WTC11 (cell line): Measurements from ENCODE around the gene CENATAC. TPM values are rescaled to one million over a fixed set of nuclear protein-coding genes. Genes with fewer than 3 reads are reported as not detected.
A peak's percentile ranks its signal among the peaks of the same experiment; 100 is the strongest.

Experiments
- ATAC-seq: fragments of 200-7000 bp; cut with Tn5 transposase; 2 replicates; pipeline ENCODE4 v1.10.0; 2021; ENCODE audit warnings: mild to moderate bottlenecking, moderate library complexity
- CTCF ChIA-PET: fragments of 300-600 bp; sonication (Branson Sonifier 250); formaldehyde crosslinking; loops from one replicate; lab custom pipeline; 2021; ENCODE audit warnings: antibody characterized with exemption; lab: Charles Lee
- POLR2A ChIA-PET: fragments of 350-600 bp; sonication (Branson Sonifier 250); formaldehyde crosslinking; loops from one replicate; lab custom pipeline; 2021; ENCODE audit warnings: antibody characterized with exemption; lab: Charles Lee
- DNase-seq: peaks from one replicate; pipeline ENCODE4 v3.0.0; 2021; ENCODE audit warnings: low spot score
- H3K27ac Mint-ChIP-seq: 2 replicates; pipeline ENCODE4 v1.8.0; 2021; ENCODE audit warnings: mixed read lengths
- H3K27me3 Mint-ChIP-seq: 2 replicates; pipeline ENCODE4 v1.8.0; 2021; ENCODE audit warnings: low read depth, mild to moderate bottlenecking, moderate library complexity, mixed read lengths
- H3K36me3 Mint-ChIP-seq: 2 replicates; pipeline ENCODE4 v1.8.0; 2021; ENCODE audit warnings: mixed read lengths
- H3K4me1 Mint-ChIP-seq: 2 replicates; pipeline ENCODE4 v1.8.0; 2022; ENCODE audit warnings: mixed read lengths
- H3K4me3 Mint-ChIP-seq: 2 replicates; pipeline ENCODE4 v1.8.0; 2021; ENCODE audit warnings: mild to moderate bottlenecking, moderate library complexity, mixed read lengths
- H3K9me3 Mint-ChIP-seq: 2 replicates; pipeline ENCODE4 v1.8.0; 2021; ENCODE audit warnings: mixed read lengths
- AR ChIP-seq: fragments of 250-450 bp; sonication (Bioruptor Pico); IDR thresholded peaks from 2 replicates; pipeline ENCODE4 v1.9.0; 2021; ENCODE audit warnings: mild to moderate bottlenecking
- CBFB ChIP-seq: sonication (generic); formaldehyde crosslinking; IDR thresholded peaks from 2 replicates; pipeline ENCODE4 v1.8.1; 2022; ENCODE audit warnings: mild to moderate bottlenecking, low read depth, missing genetic modification reagents
- ERG ChIP-seq: fragments of 250-450 bp; sonication (Bioruptor Pico); IDR thresholded peaks from 2 replicates; pipeline ENCODE4 v1.8.0; 2021; ENCODE audit warnings: mild to moderate bottlenecking
- FOXJ3 ChIP-seq: sonication (generic); formaldehyde crosslinking; IDR thresholded peaks from 2 replicates; pipeline ENCODE4 v1.9.0; 2021; ENCODE audit warnings: missing genetic modification reagents, mild to moderate bottlenecking, borderline replicate concordance
- FOXP4 ChIP-seq: sonication (generic); formaldehyde crosslinking; IDR thresholded peaks from 2 replicates; pipeline ENCODE4 v1.8.0; 2022; ENCODE audit warnings: mild to moderate bottlenecking, missing genetic modification reagents
- GABPB1 ChIP-seq: sonication (generic); formaldehyde crosslinking; IDR thresholded peaks from 2 replicates; pipeline ENCODE4 v1.8.1; 2023; ENCODE audit warnings: mild to moderate bottlenecking, missing genetic modification reagents
- HMGA2 ChIP-seq: fragments of 250-450 bp; sonication (Bioruptor Pico); IDR thresholded peaks from 2 replicates; pipeline ENCODE4 v1.4.0; 2021; ENCODE audit warnings: mild to moderate bottlenecking, moderate library complexity
- IRF2 ChIP-seq: sonication (generic); formaldehyde crosslinking; IDR thresholded peaks from 2 replicates; pipeline ENCODE4 v1.8.0; 2022; ENCODE audit warnings: low read depth, missing genetic modification reagents, borderline replicate concordance
- JAZF1 ChIP-seq: fragments of 250-450 bp; sonication (Bioruptor Pico); IDR thresholded peaks from 2 replicates; pipeline ENCODE4 v1.9.0; 2021; ENCODE audit warnings: moderate library complexity, mild to moderate bottlenecking, inconsistent platforms
- KAT7 ChIP-seq: sonication (generic); formaldehyde crosslinking; IDR thresholded peaks from 2 replicates; pipeline ENCODE4 v1.8.1; 2023; ENCODE audit warnings: missing genetic modification reagents, mild to moderate bottlenecking, borderline replicate concordance
- OVOL2 ChIP-seq: fragments of 250-450 bp; sonication (Bioruptor Pico); IDR thresholded peaks from 2 replicates; pipeline ENCODE4 v1.9.0; 2021; ENCODE audit warnings: mild to moderate bottlenecking, borderline replicate concordance
- TEAD1 ChIP-seq: sonication (generic); formaldehyde crosslinking; IDR thresholded peaks from 2 replicates; pipeline ENCODE4 v1.8.0; 2022; ENCODE audit warnings: mild to moderate bottlenecking, missing genetic modification reagents
- TP53 ChIP-seq: sonication (generic); formaldehyde crosslinking; IDR thresholded peaks from 2 replicates; pipeline ENCODE4 v1.8.1; 2023; ENCODE audit warnings: mild to moderate bottlenecking, missing genetic modification reagents
- ZBTB21 ChIP-seq: sonication (generic); formaldehyde crosslinking; IDR thresholded peaks from 2 replicates; pipeline ENCODE4 v1.8.1; 2023; ENCODE audit warnings: mild to moderate bottlenecking, missing genetic modification reagents, borderline replicate concordance
- ZMAT4 ChIP-seq: fragments of 250-450 bp; sonication (Bioruptor Pico); IDR thresholded peaks from 2 replicates; pipeline ENCODE4 v1.9.0; 2021; ENCODE audit warnings: mild to moderate bottlenecking
- ZNF121 ChIP-seq: sonication (generic); formaldehyde crosslinking; IDR thresholded peaks from 2 replicates; pipeline ENCODE4 v1.8.0; 2023; ENCODE audit warnings: missing genetic modification reagents
- ZNF263 ChIP-seq: sonication (generic); formaldehyde crosslinking; IDR thresholded peaks from 2 replicates; pipeline ENCODE4 v1.8.1; 2022; ENCODE audit warnings: low read depth, mild to moderate bottlenecking, moderate library complexity, missing genetic modification reagents
- ZNF317 ChIP-seq: sonication (generic); formaldehyde crosslinking; IDR thresholded peaks from 2 replicates; pipeline ENCODE4 v1.8.1; 2023; ENCODE audit warnings: low read depth, mild to moderate bottlenecking, moderate library complexity, missing genetic modification reagents, borderline replicate concordance
- ZNF425 ChIP-seq: fragments of 250-450 bp; sonication (Bioruptor Pico); conservative IDR thresholded peaks from 2 replicates; pipeline ENCODE4 v1.9.0; 2021; ENCODE audit warnings: mild to moderate bottlenecking
- ZNF512 ChIP-seq: sonication (generic); formaldehyde crosslinking; IDR thresholded peaks from 2 replicates; pipeline ENCODE4 v1.8.1; 2022; ENCODE audit warnings: missing genetic modification reagents, borderline replicate concordance
- total RNA-seq: library from RNA; stranded (reverse); gene quantifications from 3 replicates; pipeline ENCODE4 v1.2.3, GENCODE V29; 2021

The CENATAC gene
- total RNA-seq, 1 experiment from 2014 or later, result 41.7 TPM

- no peaks in the 10 kb centered on the region for H3K27me3 Mint-ChIP-seq
- ATAC-seq (no peak), DNase-seq (no peak)
- peak overlapping the region; percentile 76 for H3K4me3 Mint-ChIP-seq
- ChIA-PET POLR2A (interaction anchor here (1.5 to 1.9 kb wide), 2 partner anchors 10 to 11 kb away, joined by 4 to 5 read pairs; partner anchors contain the start of genes RPS25 and TRAPPC4), CTCF (interaction anchor here (1.0 to 2.7 kb wide), 3 partner anchors 12 to 117 kb away, joined by 3 to 10 read pairs (median 6); partner anchors contain the start of gene DPAGT1)
- TF ChIP-seq CBFB (CRISPR knock-in tag) (no peak), TEAD1 (CRISPR knock-in tag) (no peak), OVOL2 (CRISPR knock-in tag) (no peak), TP53 (CRISPR knock-in tag) (no peak), FOXJ3 (CRISPR knock-in tag) (no peak), ZNF263 (CRISPR knock-in tag) (no peak), ZNF121 (no peak), ZNF425 (CRISPR knock-in tag) (no peak), JAZF1 (CRISPR knock-in tag) (no peak), AR (no peak), HMGA2 (CRISPR knock-in tag) (no peak), KAT7 (CRISPR knock-in tag) (no peak), ERG (CRISPR knock-in tag) (no peak), IRF2 (no peak), FOXP4 (CRISPR knock-in tag) (no peak), ZBTB21 (CRISPR knock-in tag) (no peak), ZNF512 (CRISPR knock-in tag) (no peak), ZMAT4 (CRISPR knock-in tag) (no peak), ZNF317 (CRISPR knock-in tag) (no peak), GABPB1 (CRISPR knock-in tag) (no peak)
- peaks cover 30% of the 10 kb centered on the region for H3K36me3 Mint-ChIP-seq
- H3K9me3 Mint-ChIP-seq, result no peaks in the 10 kb centered on the region
- H3K4me1 Mint-ChIP-seq, result peaks cover 19% of the 10 kb centered on the region
- H3K27ac Mint-ChIP-seq, result peak overlapping the region; percentile 78
Observed at GRCh38 chr11:119029340-119030028, 31.5 kb downstream of the CENATAC start.
